ENCODE data around the gene FCRL1. TPM values are rescaled to one million over a fixed set of nuclear protein-coding genes. Genes with fewer than 3 reads are reported as not detected.

FCRL1 gene, protein sequence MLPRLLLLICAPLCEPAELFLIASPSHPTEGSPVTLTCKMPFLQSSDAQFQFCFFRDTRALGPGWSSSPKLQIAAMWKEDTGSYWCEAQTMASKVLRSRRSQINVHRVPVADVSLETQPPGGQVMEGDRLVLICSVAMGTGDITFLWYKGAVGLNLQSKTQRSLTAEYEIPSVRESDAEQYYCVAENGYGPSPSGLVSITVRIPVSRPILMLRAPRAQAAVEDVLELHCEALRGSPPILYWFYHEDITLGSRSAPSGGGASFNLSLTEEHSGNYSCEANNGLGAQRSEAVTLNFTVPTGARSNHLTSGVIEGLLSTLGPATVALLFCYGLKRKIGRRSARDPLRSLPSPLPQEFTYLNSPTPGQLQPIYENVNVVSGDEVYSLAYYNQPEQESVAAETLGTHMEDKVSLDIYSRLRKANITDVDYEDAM
- total RNA-seq: not detected in 2 replicates

DNA sequence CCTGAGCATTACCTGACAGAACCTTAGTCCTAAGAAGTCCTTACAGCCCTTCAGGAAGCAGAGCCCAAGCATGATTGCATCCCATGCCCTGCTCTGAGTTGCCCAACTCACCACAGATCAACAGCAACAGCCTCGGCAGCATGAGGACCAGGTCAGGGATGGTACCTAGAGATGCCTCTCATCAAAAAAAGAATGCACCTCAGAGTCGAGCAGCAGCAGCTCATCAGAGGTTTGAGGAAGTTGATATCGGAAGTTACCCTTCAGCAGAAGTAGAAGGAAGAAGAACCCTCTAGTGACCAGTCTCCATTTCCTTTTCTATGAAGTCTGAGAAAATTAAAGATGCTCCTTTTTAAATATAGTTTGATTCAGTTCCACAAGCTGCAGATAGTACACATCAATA, at the start of gene FCRL1:
FCRL1 (minus strand) TSS at position 225 of the 400 bp plus-strand sequence; CDS start at position 142, 83 bp downstream.

DNA sequence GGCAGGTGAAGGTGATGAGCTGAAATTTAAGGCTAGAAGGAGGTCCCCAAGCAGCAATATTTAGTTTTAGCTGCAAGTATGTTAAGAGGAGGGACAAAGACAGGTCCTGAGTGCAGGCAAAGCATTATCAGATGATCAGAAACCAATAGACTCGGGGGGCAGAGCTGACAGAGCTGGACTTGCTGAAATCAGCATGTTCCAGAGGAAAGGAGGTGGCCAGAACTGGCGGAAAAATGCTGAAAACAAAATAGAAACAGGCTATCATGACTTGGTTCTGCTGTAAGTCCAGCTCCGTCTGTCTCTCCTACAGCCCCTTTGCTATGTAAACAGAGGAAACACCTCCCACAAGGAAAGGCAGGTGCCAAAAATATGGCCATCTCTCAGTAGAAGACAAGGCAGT, 21.8 kb upstream of the FCRL1 start, which contains the start of gene CD5L:
CD5L (minus strand) TSS at position 101 of the 400 bp plus-strand sequence. CDS start 107 bp downstream, outside the sequence.

DNA sequence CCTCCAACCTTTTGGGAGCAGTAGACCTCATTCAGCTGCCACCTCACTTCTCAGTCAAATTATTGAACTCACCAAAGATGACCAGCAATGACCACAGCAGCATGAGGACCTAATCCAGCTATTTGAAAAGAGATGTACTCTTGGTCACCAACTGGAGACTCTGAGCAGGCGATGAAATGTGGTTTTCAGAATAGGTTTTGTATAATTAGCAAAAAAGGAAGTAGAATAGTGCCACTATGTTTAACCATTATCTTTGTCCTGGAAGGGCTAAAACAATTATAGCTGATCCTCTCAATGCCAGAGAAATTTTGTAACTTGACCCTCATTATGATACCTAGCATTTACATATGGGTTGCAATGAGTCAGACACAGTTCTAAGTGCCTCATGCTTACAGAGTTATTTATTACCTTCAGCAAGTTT, 42.9 kb downstream of the FCRL1 start, which contains the start of gene FCRL2:
FCRL2 (minus strand) TSS at position 162 of the 421 bp plus-strand sequence; CDS start at position 103, 59 bp downstream.

Other genes with a start within 250 kb of the FCRL1 start
- gene FCRL4, start 222.0 kb downstream of the FCRL1 start, total RNA-seq: not detected in 2 replicates
- not detected in 2 replicates for gene FCRL3, start 119.4 kb downstream of the FCRL1 start, total RNA-seq
- gene FCRL2, start 43.0 kb downstream of the FCRL1 start, total RNA-seq: not detected in 2 replicates
- gene CD5L, start 21.7 kb upstream of the FCRL1 start, total RNA-seq: not detected in 2 replicates
- gene KIRREL1, start 173.5 kb upstream of the FCRL1 start, total RNA-seq: 25.3 and 41.5 TPM in 2 replicates

Data from epithelial cell of umbilical artery (primary cell).